Stimulated activated CD8-positive, alpha-beta memory T cell treated with anti-CD3 and anti-CD28 coated beads, Interleukin-7, amount 100 ng/mL, for 48 hours (primary cell): ENCODE results near the gene RIN3.

Source experiments
- DNase-seq, 2 donors: peaks; one replicate each; pipeline ENCODE4 v3.0.0-alpha.2; 2020; ENCODE audit warnings: low read depth in 1 of 2; ENCODE audit errors: extremely low read depth in 1 of 2

RIN3 gene

GRCh38 chr14:92573761-92574498 is 60.3 kb downstream of the RIN3 start:
- DNase-seq = no peak

- DNase-seq = no peak
Observed at GRCh38 chr14:92575061-92575747, 61.6 kb downstream of the RIN3 start.

GRCh38 chr14:92575748-92576303 is 62.2 kb downstream of the RIN3 start:
- no peak for DNase-seq

- no peak for DNase-seq
Observed at GRCh38 chr14:92577321-92577742, 63.8 kb downstream of the RIN3 start.

- no peak for DNase-seq
Observed at GRCh38 chr14:92578511-92578910, 64.9 kb downstream of the RIN3 start.

- no peak for DNase-seq
Observed at GRCh38 chr14:92579244-92579936, 65.8 kb downstream of the RIN3 start.

- no peak for DNase-seq
Observed at GRCh38 chr14:92581206-92581605, 67.6 kb downstream of the RIN3 start.

- no peak for DNase-seq
Observed at GRCh38 chr14:92581966-92582566, 68.5 kb downstream of the RIN3 start.

GRCh38 chr14:92582706-92583452 is 69.3 kb downstream of the RIN3 start:
- no peak for DNase-seq

GRCh38 chr14:92584220-92584619 is 70.6 kb downstream of the RIN3 start:
- no peak for DNase-seq

GRCh38 chr14:92584816-92585215 is 71.2 kb downstream of the RIN3 start:
- no peak for DNase-seq

- no peak for DNase-seq
Observed at GRCh38 chr14:92585981-92586937, 72.7 kb downstream of the RIN3 start.

- no peak for DNase-seq
Observed at GRCh38 chr14:92586963-92587699, 73.5 kb downstream of the RIN3 start.

GRCh38 chr14:92587700-92588085 is 74.1 kb downstream of the RIN3 start:
- no peak for DNase-seq

GRCh38 chr14:92589213-92589852 is 75.8 kb downstream of the RIN3 start:
- DNase-seq = no peak

- DNase-seq = no peak
Observed at GRCh38 chr14:92590176-92590575, 76.6 kb downstream of the RIN3 start.

GRCh38 chr14:92590941-92591340 is 77.4 kb downstream of the RIN3 start:
- no peak for DNase-seq

- DNase-seq = no peak
Observed at GRCh38 chr14:92591346-92591745, 77.8 kb downstream of the RIN3 start.
